ENCODE measurements around the gene CAMTA1.

- TF ChIP-seq, protein P1, sequence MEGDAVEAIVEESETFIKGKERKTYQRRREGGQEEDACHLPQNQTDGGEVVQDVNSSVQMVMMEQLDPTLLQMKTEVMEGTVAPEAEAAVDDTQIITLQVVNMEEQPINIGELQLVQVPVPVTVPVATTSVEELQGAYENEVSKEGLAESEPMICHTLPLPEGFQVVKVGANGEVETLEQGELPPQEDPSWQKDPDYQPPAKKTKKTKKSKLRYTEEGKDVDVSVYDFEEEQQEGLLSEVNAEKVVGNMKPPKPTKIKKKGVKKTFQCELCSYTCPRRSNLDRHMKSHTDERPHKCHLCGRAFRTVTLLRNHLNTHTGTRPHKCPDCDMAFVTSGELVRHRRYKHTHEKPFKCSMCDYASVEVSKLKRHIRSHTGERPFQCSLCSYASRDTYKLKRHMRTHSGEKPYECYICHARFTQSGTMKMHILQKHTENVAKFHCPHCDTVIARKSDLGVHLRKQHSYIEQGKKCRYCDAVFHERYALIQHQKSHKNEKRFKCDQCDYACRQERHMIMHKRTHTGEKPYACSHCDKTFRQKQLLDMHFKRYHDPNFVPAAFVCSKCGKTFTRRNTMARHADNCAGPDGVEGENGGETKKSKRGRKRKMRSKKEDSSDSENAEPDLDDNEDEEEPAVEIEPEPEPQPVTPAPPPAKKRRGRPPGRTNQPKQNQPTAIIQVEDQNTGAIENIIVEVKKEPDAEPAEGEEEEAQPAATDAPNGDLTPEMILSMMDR (conservative IDR thresholded peaks at IDR 0.05; ENCODE audit: low read depth, low read length) = no peak
- no peak for TF ChIP-seq EZH2 (IDR thresholded peaks at IDR 0.05; ENCODE audit: borderline replicate concordance, low read depth, low read length, poor library complexity, severe bottlenecking)
Measured at GRCh38 chr1:6918186-6918924, 133.1 kb downstream of the CAMTA1 start.

All from A673 (cell line).